Measurements from ENCODE around the gene MACROD2.

DNA sequence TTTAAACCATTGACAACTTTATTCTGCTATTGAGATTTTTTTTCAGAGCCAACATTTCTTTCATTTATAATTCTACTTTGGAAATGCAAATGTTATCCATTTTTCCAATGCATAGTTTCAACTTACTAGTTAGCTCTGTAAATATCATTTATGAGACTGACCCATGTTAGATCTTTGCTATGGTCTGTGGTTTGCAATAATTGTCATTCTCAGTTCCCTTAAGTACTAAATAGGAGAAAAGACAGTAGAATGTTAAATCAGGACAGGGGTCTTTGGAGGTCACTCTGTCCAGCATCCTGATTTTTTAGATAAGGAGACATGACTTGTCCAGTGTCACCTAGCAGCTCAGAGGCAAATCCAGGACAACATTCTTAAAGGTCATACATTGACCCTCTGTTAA lies 864.3 kb downstream of the MACROD2 start:
- TF ChIP-seq, protein P1, sequence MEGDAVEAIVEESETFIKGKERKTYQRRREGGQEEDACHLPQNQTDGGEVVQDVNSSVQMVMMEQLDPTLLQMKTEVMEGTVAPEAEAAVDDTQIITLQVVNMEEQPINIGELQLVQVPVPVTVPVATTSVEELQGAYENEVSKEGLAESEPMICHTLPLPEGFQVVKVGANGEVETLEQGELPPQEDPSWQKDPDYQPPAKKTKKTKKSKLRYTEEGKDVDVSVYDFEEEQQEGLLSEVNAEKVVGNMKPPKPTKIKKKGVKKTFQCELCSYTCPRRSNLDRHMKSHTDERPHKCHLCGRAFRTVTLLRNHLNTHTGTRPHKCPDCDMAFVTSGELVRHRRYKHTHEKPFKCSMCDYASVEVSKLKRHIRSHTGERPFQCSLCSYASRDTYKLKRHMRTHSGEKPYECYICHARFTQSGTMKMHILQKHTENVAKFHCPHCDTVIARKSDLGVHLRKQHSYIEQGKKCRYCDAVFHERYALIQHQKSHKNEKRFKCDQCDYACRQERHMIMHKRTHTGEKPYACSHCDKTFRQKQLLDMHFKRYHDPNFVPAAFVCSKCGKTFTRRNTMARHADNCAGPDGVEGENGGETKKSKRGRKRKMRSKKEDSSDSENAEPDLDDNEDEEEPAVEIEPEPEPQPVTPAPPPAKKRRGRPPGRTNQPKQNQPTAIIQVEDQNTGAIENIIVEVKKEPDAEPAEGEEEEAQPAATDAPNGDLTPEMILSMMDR (IDR thresholded peaks at IDR 0.05), result no peak
- TF ChIP-seq POLR2A (IDR thresholded peaks at IDR 0.05), result no peak
